ENCODE results near the gene RABGAP1.

DNA sequence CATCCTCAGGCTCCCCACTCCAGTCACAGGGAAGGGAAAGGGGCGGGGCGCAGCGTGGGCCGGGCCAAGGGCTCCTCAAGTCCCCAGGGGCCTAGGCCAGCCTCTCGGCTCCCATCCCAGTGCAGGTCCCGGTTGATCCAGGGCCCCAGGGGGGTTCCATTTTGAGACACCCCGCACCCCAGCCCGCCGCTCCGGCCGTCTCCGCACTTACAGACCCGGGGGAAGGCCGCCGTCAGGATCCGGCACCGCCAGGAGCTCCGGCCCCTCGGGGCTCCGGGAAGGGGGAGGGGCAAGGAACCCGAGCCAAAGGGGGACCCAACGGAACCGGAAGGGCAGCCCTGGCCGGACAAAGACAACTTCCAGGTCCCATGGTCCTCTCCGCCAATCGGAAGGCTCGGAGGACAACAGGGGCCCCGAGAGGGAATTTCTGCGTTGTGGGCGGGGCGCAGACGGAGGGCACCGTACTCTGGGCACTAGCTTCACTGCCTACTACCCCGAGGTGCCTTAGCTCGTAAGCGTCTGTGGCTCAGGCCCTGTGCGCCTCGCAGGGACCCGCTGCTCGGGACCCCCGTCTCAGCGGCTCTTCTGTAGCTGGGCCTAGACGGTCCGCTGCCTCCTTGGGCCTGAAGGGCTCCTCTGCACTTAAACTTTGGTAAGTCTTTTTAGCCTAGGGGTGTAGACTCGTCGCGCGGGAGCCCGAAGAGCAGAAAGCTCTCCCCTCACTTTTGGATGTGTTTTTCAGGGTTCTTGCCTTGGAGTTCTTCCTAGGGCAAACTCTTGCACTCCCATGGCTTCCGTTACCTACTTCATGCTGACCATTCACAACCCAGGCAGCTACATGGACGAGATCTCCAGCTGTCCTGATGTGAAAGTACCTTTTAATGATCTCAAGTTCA lies 9.3 kb upstream of the RABGAP1 start, which contains the start of gene ZBTB26:
- TF ChIP-seq CTCF (conservative IDR thresholded peaks at IDR 0.05; ENCODE audit: low read length), result no peak
- no peak for TF ChIP-seq EZH2phosphoT487 (IDR thresholded peaks at IDR 0.05; ENCODE audit: borderline replicate concordance, low read depth, low read length)
